Caco-2 (cell line): ENCODE measurements around the gene ATCAY. TPM values are rescaled to one million over a fixed set of nuclear protein-coding genes. Genes with fewer than 3 reads are reported as not detected.

Experiments
- BruUV-seq: library from RNA; stranded (reverse); fragments of 400-500 nt; replicated peaks from 2 replicates; lab custom pipeline; 2021; lab: Mats Ljungman, UMichigan
- CTCF ChIA-PET: fragments of 300-600 bp; sonication (Branson Sonifier 250); formaldehyde crosslinking; loops from one replicate; lab custom pipeline; 2022; ENCODE audit warnings: antibody characterized with exemption; lab: Charles Lee
- POLR2A ChIA-PET: fragments of 300-600 bp; sonication (Branson Sonifier 250); formaldehyde crosslinking; loops from one replicate; lab custom pipeline; 2022; ENCODE audit warnings: antibody characterized with exemption; lab: Charles Lee
- DNase-seq, 2 experiments: peaks; one replicate each; pipeline versions ENCODE4 v3.0.0 to v3.0.0-alpha.2; 2020 to 2022
- H3K27me3 ChIP-seq: replicated peaks from 2 replicates; pipeline ENCODE4 v1.6.0; 2011; ENCODE audit warnings: low read length; ENCODE audit not compliant: control insufficient read depth, insufficient read depth
- H3K36me3 ChIP-seq: 2 replicates; pipeline ENCODE4 v1.5.1; 2011; ENCODE audit warnings: low read length; ENCODE audit not compliant: control insufficient read depth, insufficient read depth
- H3K4me1 ChIP-seq: fragments of 250-450 bp; sonication (Bioruptor Pico); 2 replicates; pipeline ENCODE4 v1.5.1; 2020; ENCODE audit warnings: mild to moderate bottlenecking
- H3K4me3 ChIP-seq: 2 replicates; pipeline ENCODE4 v1.5.1; 2011; ENCODE audit warnings: low read depth, mild to moderate bottlenecking, control low read depth, low read length
- H3K9me3 ChIP-seq: fragments of 250-450 bp; sonication (Bioruptor Pico); 2 replicates; pipeline ENCODE4 v1.5.1; 2020; ENCODE audit warnings: mild to moderate bottlenecking, moderate library complexity
- H3K27ac Mint-ChIP-seq: one replicate; pipeline ENCODE4 v1.8.0; 2022; ENCODE audit warnings: mixed read lengths; ENCODE audit not compliant: unreplicated experiment
- H3K27me3 Mint-ChIP-seq: one replicate; pipeline ENCODE4 v1.8.0; 2022; ENCODE audit warnings: mixed read lengths; ENCODE audit not compliant: insufficient read depth, unreplicated experiment
- H3K36me3 Mint-ChIP-seq: one replicate; pipeline ENCODE4 v1.8.0; 2022; ENCODE audit warnings: mild to moderate bottlenecking, mixed read lengths; ENCODE audit not compliant: insufficient read depth, unreplicated experiment
- H3K4me1 Mint-ChIP-seq: one replicate; pipeline ENCODE4 v1.8.0; 2022; ENCODE audit warnings: low read depth, mixed read lengths; ENCODE audit not compliant: unreplicated experiment
- H3K4me3 Mint-ChIP-seq: one replicate; pipeline ENCODE4 v1.8.0; 2022; ENCODE audit warnings: mild to moderate bottlenecking, moderate library complexity, mixed read lengths; ENCODE audit not compliant: unreplicated experiment
- H3K9me3 Mint-ChIP-seq: one replicate; pipeline ENCODE4 v1.8.0; 2022; ENCODE audit warnings: mixed read lengths; ENCODE audit not compliant: unreplicated experiment
- intact Hi-C: fragments of 100-400 bp; cut with micrococcal nuclease; formaldehyde crosslinking; loops from one replicate; pipeline ENCODE4 v1.10.0; 2022; ENCODE audit not compliant: unreplicated experiment
- microRNA-seq: library from miRNA; unstranded; fragments of <30 nt; microRNA quantifications from one replicate; pipeline ENCODE4 v1.2.0, GENCODE V29; 2022
- total RNA-seq: library from RNA; stranded (reverse); gene quantifications from 2 replicates; pipeline ENCODE4 v1.2.3, GENCODE V29; 2022
- TF ChIP-seq, protein P1 (sequence below), 2 experiments: fragments of 200-600 bp in 1 of 2; IDR thresholded peaks; 1 replicate in 1 of 2; 2 replicates in 1 of 2; pipeline versions ENCODE4 v1.5.1 to v1.8.0; 2011 to 2022; ENCODE audit warnings: antibody characterized with exemption in 1 of 2, control low read depth in 1 of 2, inconsistent platforms in 1 of 2, low read depth in 1 of 2, low read length in 1 of 2, mild to moderate bottlenecking in 1 of 2, moderate library complexity in 1 of 2; ENCODE audit not compliant: insufficient read depth in 1 of 2, severe bottlenecking in 1 of 2, unreplicated experiment in 1 of 2

ATCAY gene
- total RNA-seq, 1 experiment from 2014 or later: not detected

DNA sequence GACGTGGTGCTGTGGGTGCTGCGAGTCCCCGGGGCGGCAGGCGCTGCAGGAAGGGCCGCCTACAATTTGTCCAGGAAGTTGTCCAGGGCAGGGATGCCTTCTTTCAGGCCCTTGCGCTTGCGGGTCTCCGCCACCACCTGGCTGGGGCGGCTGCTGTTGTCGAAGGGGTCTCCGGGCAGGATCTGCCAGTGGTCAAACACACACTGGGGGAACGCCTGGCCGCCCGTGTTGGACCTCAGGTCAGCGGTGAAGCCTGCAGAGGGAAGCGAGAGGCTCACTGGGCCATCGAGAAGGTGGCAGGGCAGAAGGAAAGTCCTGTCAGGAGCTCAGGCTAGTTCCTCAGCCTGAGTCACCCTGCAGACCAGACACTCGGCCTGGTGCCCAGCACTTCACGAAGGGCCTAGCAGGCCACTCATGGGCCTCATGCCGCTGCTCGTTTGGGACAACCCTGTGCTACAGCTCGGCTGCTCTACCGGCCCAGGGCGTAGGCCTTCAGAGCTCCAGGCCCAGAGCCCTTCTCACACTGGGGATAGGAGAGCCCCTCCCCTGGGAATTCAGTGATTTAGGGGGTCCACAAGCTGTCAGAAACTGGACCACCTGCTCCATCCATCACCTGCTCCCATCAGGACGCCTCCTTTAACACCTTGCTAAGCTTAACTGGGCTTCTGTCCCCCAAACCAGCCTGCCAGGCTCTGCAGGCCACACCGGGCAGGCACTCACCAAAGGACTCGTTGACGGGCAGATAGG lies 96.2 kb downstream of the ATCAY start:
- ChIA-PET CTCF (interaction anchor here (0.5 kb wide), 1 partner anchor 68 kb away, joined by 3 read pairs; no protein-coding TSS in a partner anchor), POLR2A (interaction anchor here (0.5 to 0.6 kb wide), 2 partner anchors 8 to 11 kb away, joined by 3 to 8 read pairs; partner anchors contain the start of gene EEF2)
- Mint-ChIP-seq H3K27ac (no peak overlapping the region), H3K36me3 (peaks cover 69% of the 10 kb centered on the region), H3K4me1 (no peaks in the 10 kb centered on the region), H3K9me3 (no peaks in the 10 kb centered on the region), H3K4me3 (peak overlapping the region; percentile 37), H3K27me3 (no peaks in the 10 kb centered on the region)
- Histone ChIP-seq H3K4me3 (no peak overlapping the region), H3K36me3 (peaks cover 29% of the 10 kb centered on the region), H3K27me3 (no peaks in the 10 kb centered on the region), H3K4me1 (no peaks in the 10 kb centered on the region), H3K9me3 (no peaks in the 10 kb centered on the region)
- TF ChIP-seq, protein P1, sequence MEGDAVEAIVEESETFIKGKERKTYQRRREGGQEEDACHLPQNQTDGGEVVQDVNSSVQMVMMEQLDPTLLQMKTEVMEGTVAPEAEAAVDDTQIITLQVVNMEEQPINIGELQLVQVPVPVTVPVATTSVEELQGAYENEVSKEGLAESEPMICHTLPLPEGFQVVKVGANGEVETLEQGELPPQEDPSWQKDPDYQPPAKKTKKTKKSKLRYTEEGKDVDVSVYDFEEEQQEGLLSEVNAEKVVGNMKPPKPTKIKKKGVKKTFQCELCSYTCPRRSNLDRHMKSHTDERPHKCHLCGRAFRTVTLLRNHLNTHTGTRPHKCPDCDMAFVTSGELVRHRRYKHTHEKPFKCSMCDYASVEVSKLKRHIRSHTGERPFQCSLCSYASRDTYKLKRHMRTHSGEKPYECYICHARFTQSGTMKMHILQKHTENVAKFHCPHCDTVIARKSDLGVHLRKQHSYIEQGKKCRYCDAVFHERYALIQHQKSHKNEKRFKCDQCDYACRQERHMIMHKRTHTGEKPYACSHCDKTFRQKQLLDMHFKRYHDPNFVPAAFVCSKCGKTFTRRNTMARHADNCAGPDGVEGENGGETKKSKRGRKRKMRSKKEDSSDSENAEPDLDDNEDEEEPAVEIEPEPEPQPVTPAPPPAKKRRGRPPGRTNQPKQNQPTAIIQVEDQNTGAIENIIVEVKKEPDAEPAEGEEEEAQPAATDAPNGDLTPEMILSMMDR (IDR thresholded peaks at IDR 0.05; ENCODE audit: insufficient read depth in 1 of 2, low read depth in 1 of 2, low read length in 1 of 2, severe bottlenecking in 1 of 2, unreplicated experiment in 1 of 2): no peak
- TSS peak; percentile 25 for BruUV-seq
- intact Hi-C loops: no loop called here
- no peak for DNase-seq

Small RNA genes within 50 kb of the gene (microRNA-seq; reads per million reads assigned to microRNA genes)
- not detected for gene MIR637

Other genes with a start within 250 kb of the ATCAY start
- gene PIP5K1C, start 180.2 kb upstream of the ATCAY start, total RNA-seq: 24.5 and 27.0 TPM in 2 replicates
- 79.3 and 83.6 TPM in 2 replicates for gene TJP3, start 172.3 kb upstream of the ATCAY start, total RNA-seq
- gene APBA3, start 119.0 kb upstream of the ATCAY start, total RNA-seq: 22.1 and 23.5 TPM in 2 replicates
- 46.4 and 54.5 TPM in 2 replicates for gene MRPL54, start 118.0 kb upstream of the ATCAY start, total RNA-seq
- not detected in 2 replicates for gene RAX2, start 108.5 kb upstream of the ATCAY start, total RNA-seq
- 0.29 and 0.72 TPM in 2 replicates for gene MATK, start 94.3 kb upstream of the ATCAY start, total RNA-seq
- gene ZFR2, start 11.6 kb upstream of the ATCAY start, total RNA-seq: not detected in 2 replicates
- gene NMRK2, start 52.4 kb downstream of the ATCAY start, total RNA-seq: not detected in 2 replicates
- 58.6 and 66.4 TPM in 2 replicates for gene DAPK3, start 90.4 kb downstream of the ATCAY start, total RNA-seq
- 2,154 and 2,157 TPM in 2 replicates for gene EEF2, start 104.8 kb downstream of the ATCAY start, total RNA-seq
- gene PIAS4, start 127.1 kb downstream of the ATCAY start, total RNA-seq: 43.3 and 45.7 TPM in 2 replicates
- 11.9 and 14.7 TPM in 2 replicates for gene ZBTB7A, start 186.2 kb downstream of the ATCAY start, total RNA-seq
- 149 and 163 TPM in 2 replicates for gene MAP2K2, start 243.4 kb downstream of the ATCAY start, total RNA-seq